ENCODE measurements around the gene EIF4G3. TPM values are rescaled to one million over a fixed set of nuclear protein-coding genes. Genes with fewer than 3 reads are reported as not detected.

Gene EIF4G3
- polyA plus RNA-seq, 1 of the 3 experiments (the other 2 are of a cell fraction): 32.0 TPM

DNA sequence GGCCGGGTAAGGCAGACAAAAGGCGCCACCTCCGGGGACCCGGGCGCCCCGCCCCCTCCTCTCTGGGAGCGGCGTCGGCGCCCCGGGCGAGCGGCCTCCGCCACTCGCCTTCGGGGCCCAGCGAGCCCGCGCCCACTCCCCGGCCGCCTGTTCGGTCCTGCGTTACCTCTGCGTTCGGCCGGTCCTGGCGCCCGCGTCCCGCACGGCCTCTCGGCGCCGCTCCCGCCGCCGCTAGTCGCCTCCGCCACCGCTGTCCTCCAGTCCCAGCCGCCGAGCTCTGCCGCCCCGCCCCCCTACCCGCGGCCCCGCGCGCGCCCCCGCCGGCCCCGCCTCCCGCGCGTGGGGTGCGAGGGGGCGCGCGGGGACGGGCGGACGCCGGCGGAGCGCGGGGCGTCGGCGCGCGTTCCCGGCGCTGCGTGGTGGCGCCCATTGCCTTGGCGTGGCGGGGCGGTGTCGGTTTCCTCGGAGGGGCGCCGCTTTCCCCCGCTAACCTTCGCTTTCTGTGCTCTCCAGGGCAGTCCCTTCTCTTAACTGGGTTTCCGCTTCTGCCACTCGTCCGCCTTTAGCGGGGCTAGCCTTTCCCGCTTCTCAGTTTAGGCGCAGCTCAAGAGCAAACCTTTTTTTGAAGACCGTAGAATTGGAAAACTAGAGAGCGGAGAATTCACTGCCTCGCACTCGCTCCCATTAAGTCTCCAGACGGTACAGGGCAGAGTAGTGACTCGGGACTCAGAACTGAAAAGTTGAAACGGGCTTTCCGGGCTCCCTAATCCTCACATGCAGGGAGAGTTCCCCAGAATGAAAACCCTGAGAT, 389.5 kb downstream of the EIF4G3 start, which contains the start of gene HP1BP3 (continued):
- TF ChIP-seq, protein P1, sequence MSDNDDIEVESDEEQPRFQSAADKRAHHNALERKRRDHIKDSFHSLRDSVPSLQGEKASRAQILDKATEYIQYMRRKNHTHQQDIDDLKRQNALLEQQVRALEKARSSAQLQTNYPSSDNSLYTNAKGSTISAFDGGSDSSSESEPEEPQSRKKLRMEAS (IDR thresholded peaks at IDR 0.05; ENCODE audit: low read depth): peak; percentile 43
- TF ChIP-seq TCF12 (IDR thresholded peaks at IDR 0.05) (no peak), RCOR1 (IDR thresholded peaks at IDR 0.05; ENCODE audit: low read length) (no peak), FOXM1 (IDR thresholded peaks at IDR 0.05; ENCODE audit: low read depth) (no peak), NFIC (IDR thresholded peaks at IDR 0.05; ENCODE audit: borderline replicate concordance) (no peak), MEF2A (IDR thresholded peaks at IDR 0.05; ENCODE audit: borderline replicate concordance, low read depth) (no peak), NRF1 (IDR thresholded peaks at IDR 0.05; ENCODE audit: low read depth, low read length) (no peak)
- TF ChIP-seq, protein P2, sequence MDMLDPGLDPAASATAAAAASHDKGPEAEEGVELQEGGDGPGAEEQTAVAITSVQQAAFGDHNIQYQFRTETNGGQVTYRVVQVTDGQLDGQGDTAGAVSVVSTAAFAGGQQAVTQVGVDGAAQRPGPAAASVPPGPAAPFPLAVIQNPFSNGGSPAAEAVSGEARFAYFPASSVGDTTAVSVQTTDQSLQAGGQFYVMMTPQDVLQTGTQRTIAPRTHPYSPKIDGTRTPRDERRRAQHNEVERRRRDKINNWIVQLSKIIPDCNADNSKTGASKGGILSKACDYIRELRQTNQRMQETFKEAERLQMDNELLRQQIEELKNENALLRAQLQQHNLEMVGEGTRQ (IDR thresholded peaks at IDR 0.05; ENCODE audit: borderline replicate concordance, low read depth, low read length): no peak

DNA sequence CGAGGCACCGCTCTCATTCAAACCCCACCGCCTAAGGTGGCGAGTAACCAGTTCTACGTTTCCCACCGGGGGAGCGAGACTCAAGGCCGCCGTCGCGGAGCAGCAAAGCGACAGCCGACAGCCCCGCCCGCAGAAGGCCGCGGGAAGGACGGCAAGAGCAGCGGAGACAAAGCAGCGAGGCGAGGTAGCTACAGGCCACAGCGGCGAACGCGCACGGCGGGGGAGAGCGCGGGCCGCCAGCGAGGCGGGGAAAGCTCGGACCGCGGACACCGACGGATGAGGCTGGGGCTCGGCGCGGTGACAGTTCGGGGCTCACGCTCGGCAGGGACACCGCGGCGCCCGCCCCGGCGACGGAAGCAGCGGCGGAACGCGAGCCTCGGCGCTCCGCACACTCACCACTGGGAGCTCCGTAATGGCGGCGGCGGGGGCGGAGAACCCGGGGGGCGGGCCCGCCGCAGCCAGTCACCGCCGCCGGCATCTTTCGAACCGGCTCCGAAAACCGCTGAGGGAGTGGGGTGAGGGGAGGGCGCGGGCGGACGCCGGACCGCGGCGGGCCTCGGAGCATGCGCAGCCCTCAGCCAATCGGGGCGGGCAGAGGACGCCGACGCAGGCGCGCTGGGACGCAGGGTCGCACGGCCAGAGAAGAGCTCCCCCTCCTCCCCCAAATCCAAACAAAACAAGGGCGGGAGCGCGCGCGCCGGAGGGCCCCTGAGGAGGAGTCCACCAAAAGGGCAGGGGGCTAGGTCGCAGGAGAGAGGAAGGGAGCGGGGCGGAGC, 390.3 kb downstream of the EIF4G3 start:
- Histone ChIP-seq H3K4me2 (peak overlapping the region; percentile 72), H2AFZ (ENCODE audit: low read depth) (no peak overlapping the region), H4K20me1 (ENCODE audit: insufficient read depth) (peaks cover 49% of the 10 kb centered on the region), H3K9me3 (no peaks in the 10 kb centered on the region), H3K9me2 (no peaks in the 10 kb centered on the region), H3K4me3 (ENCODE audit: low read depth in 2 of 2, low read length in 1 of 2) (peak overlapping the region; percentile 72 to 95), H3K79me2 (ENCODE audit: insufficient read depth) (peaks cover 50% of the 10 kb centered on the region), H3F3A (replicated peaks; ENCODE audit: insufficient read depth) (peaks cover 17% of the 10 kb centered on the region), H3K27me3 (ENCODE audit: insufficient read depth) (no peaks in the 10 kb centered on the region), H3K36me3 (replicated peaks in 1 of 2; ENCODE audit: control insufficient read depth in 1 of 2, insufficient read depth in 2 of 2, low read length in 1 of 2) (no peaks in the 10 kb centered on the region), H3K4me1 (ENCODE audit: control insufficient read depth in 1 of 2, insufficient read depth in 2 of 2, low read depth in 1 of 2, low read length in 1 of 2) (peaks cover 3 to 6% of the 10 kb centered on the region in 2 experiments; a peak in 2 of 4 replicates), H3K9ac (peak overlapping the region; percentile 98), H3K27ac (ENCODE audit: low read depth in 2 of 2, low read length in 1 of 2) (peak overlapping the region; percentile 87 to 96)
- DNase-seq: peak; percentile 98
- CTCF ChIA-PET: interaction anchor here (0.6 to 2.6 kb wide), 10 partner anchors 13 to 409 kb away, joined by 3 to 13 read pairs (median 3); no protein-coding TSS in a partner anchor
- POLR2A ChIA-PET: interaction anchor here (0.6 to 1.7 kb wide), 14 partner anchors 11 to 704 kb away, joined by 3 to 10 read pairs (median 3); no protein-coding TSS in a partner anchor
- WGBS (ENCODE audit: low lambda C conversion rate): 1% methylated on average over 46 of the region's 102 CpGs
- TF ChIP-seq MXI1 (IDR thresholded peaks at IDR 0.05; ENCODE audit: low read depth, low read length): no peak; the same call in 1 of the 2 replicates
- TF ChIP-seq, protein P2 (IDR thresholded peaks at IDR 0.05; ENCODE audit: borderline replicate concordance, low read depth, low read length): no peak
- peak; percentile 76 for TF ChIP-seq TAF1 (IDR thresholded peaks at IDR 0.05; ENCODE audit: borderline replicate concordance, low read depth, low read length)
- TF ChIP-seq MEF2A (IDR thresholded peaks at IDR 0.05; ENCODE audit: borderline replicate concordance, low read depth): no peak
- TF ChIP-seq TCF12 (IDR thresholded peaks at IDR 0.05): no peak
- peak; percentile 70 for TF ChIP-seq CHD2 (IDR thresholded peaks at IDR 0.05; ENCODE audit: low read length, partially characterized antibody)
- peak; percentile 61 for TF ChIP-seq POLR2AphosphoS5 (IDR thresholded peaks at IDR 0.05; ENCODE audit: low read depth, low read length)
- no peak for TF ChIP-seq TEAD4 (IDR thresholded peaks at IDR 0.05; ENCODE audit: borderline replicate concordance, insufficient read depth)
- TF ChIP-seq ELF1 (IDR thresholded peaks at IDR 0.05): no peak
- no peak for TF ChIP-seq EP300 (IDR thresholded peaks at IDR 0.05; ENCODE audit: borderline replicate concordance in 1 of 2, low read depth in 1 of 2, low read length in 1 of 2)
- no peak for TF ChIP-seq EZH2phosphoT487 (IDR thresholded peaks at IDR 0.05; ENCODE audit: borderline replicate concordance, low read depth)
- TF ChIP-seq FOSL2 (IDR thresholded peaks at IDR 0.05; ENCODE audit: borderline replicate concordance, low read depth): no peak
- no peak for TF ChIP-seq JUND (IDR thresholded peaks at IDR 0.05)
- TF ChIP-seq SIN3A (IDR thresholded peaks at IDR 0.05; ENCODE audit: borderline replicate concordance, low read depth, low read length): no peak
- no peak for TF ChIP-seq RAD21 (IDR thresholded peaks at IDR 0.05; ENCODE audit: low read length)
- no peak for TF ChIP-seq GABPA (IDR thresholded peaks at IDR 0.05; ENCODE audit: low read depth)
- no peak for TF ChIP-seq RCOR1 (IDR thresholded peaks at IDR 0.05; ENCODE audit: low read length)
- no peak for TF ChIP-seq NFIC (IDR thresholded peaks at IDR 0.05; ENCODE audit: borderline replicate concordance)
- TF ChIP-seq, protein P3, sequence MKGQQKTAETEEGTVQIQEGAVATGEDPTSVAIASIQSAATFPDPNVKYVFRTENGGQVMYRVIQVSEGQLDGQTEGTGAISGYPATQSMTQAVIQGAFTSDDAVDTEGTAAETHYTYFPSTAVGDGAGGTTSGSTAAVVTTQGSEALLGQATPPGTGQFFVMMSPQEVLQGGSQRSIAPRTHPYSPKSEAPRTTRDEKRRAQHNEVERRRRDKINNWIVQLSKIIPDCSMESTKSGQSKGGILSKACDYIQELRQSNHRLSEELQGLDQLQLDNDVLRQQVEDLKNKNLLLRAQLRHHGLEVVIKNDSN (IDR thresholded peaks at IDR 0.05; ENCODE audit: borderline replicate concordance, low read depth): no peak
- TF ChIP-seq YY1 (IDR thresholded peaks at IDR 0.05; ENCODE audit: low read depth): peak; percentile 89
- TF ChIP-seq, protein P4, sequence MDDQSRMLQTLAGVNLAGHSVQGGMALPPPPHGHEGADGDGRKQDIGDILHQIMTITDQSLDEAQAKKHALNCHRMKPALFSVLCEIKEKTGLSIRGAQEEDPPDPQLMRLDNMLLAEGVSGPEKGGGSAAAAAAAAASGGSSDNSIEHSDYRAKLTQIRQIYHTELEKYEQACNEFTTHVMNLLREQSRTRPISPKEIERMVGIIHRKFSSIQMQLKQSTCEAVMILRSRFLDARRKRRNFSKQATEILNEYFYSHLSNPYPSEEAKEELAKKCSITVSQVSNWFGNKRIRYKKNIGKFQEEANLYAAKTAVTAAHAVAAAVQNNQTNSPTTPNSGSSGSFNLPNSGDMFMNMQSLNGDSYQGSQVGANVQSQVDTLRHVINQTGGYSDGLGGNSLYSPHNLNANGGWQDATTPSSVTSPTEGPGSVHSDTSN (IDR thresholded peaks at IDR 0.05): no peak
- no peak for TF ChIP-seq RXRA (IDR thresholded peaks at IDR 0.05; ENCODE audit: borderline replicate concordance, low read depth)
- no peak for TF ChIP-seq FOXJ3 (CRISPR knock-in tag; IDR thresholded peaks at IDR 0.05)
- no peak for TF ChIP-seq SMC3 (IDR thresholded peaks at IDR 0.05; ENCODE audit: low read depth, low read length)
